Vagina (tissue), 2 donors: ENCODE measurements around the gene ECEL1. TPM values are rescaled to one million over a fixed set of nuclear protein-coding genes. Genes with fewer than 3 reads are reported as not detected.

Experiments used
- DNase-seq, 2 donors: peaks; one replicate each; pipeline ENCODE4 v3.0.0-alpha.2; 2017; ENCODE audit errors: extremely low spot score in 2 of 2
- H3K27ac ChIP-seq: fragments of 200-600 bp; sonication (generic); one replicate; pipeline ENCODE4 v1.5.1; 2019
- H3K27me3 ChIP-seq: fragments of 200-600 bp; sonication (generic); one replicate; pipeline ENCODE4 v1.5.1; 2019
- H3K36me3 ChIP-seq, 2 donors: fragments of 200-600 bp; sonication (generic); one replicate each; pipeline ENCODE4 v1.5.1; 2017 to 2019
- H3K4me1 ChIP-seq: fragments of 200-600 bp; sonication (generic); one replicate; pipeline ENCODE4 v1.5.1; 2019
- H3K4me3 ChIP-seq, 2 donors: fragments of 200-600 bp; sonication (generic); 1 replicate in 1 of 2; 2 replicates in 1 of 2; pipeline ENCODE4 v1.5.1; 2016 to 2019
- H3K9me3 ChIP-seq: fragments of 200-600 bp; sonication (generic); one replicate; pipeline ENCODE4 v1.5.1; 2019
- POLR2A ChIP-seq, 2 donors: fragments of 450-650 bp; IDR thresholded peaks; one replicate each; pipeline ENCODE4 v1.6.1; 2017; ENCODE audit warnings: antibody characterized with exemption in 2 of 2, mild to moderate bottlenecking in 2 of 2, moderate library complexity in 2 of 2
- POLR2AphosphoS5 ChIP-seq, 2 donors: sonication (generic); formaldehyde crosslinking; IDR thresholded peaks; one replicate each; pipeline ENCODE4 v1.9.0; 2017; ENCODE audit warnings: antibody characterized with exemption in 2 of 2, mild to moderate bottlenecking in 2 of 2, low read depth in 1 of 2; ENCODE audit not compliant: insufficient read depth in 1 of 2
- intact Hi-C: fragments of 100-400 bp; cut with DNase I; formaldehyde crosslinking; loops from one replicate; pipeline ENCODE4 v1.15.1; 2023
- total RNA-seq: library from RNA; depleted of rRNA; stranded (reverse); fragments of >200 nt; gene quantifications from one replicate; pipeline ENCODE4 v1.2.3, GENCODE V29; 2016
- TF ChIP-seq, protein P1 (sequence below), 3 experiments: fragments of 450-650 bp in 2 of 3; fragments of 200-600 bp in 1 of 3; sonication (generic) in 1 of 3; IDR thresholded peaks; one replicate each; pipeline ENCODE4 v1.5.1; 2017 to 2019; ENCODE audit warnings: antibody characterized with exemption in 3 of 3, mild to moderate bottlenecking in 2 of 3, moderate library complexity in 2 of 3

Gene ECEL1
- total RNA-seq, 1 donor from 2014 or later, result not detected

DNA sequence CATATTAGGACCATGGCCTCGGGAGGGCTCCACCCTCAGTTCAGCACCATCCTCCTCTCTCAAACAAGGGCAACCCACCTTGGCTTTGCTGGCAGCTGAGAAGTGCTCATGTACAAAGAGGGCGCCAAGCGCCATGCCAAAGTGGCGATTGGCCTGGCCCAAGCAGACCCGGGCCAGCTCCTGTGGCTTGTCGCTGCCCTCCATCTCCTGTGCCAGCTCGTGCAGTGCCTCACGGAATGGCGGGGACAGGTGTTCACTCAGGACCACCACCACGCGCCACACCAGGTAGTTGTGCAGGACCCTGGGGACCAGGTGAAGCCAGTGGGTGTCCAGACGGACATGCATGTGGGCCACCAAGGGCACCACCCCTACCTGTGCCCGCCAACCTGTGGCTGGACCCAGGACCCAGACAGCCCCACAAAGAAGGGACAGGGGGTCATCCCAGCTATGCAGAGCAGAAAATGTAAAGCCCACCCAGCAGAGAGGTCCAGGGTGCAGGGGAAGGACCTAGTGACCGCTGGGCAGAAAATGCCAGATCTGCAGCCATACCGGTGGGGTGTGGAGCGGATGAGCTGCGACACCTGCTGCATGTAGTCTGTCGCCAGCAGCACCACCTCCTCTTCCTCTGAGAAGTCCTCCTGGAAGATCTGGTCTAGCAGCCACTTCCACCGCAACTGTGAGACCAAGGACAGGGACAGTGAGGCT lies 3.6 kb downstream of the ECEL1 start:
- H3K9me3 ChIP-seq, result no peaks in the 10 kb centered on the region
- no peak for DNase-seq
- no peak for TF ChIP-seq POLR2AphosphoS5 (IDR thresholded peaks at IDR 0.05; ENCODE audit: insufficient read depth in 1 of 2, low read depth in 1 of 2)
- TF ChIP-seq, protein P1, sequence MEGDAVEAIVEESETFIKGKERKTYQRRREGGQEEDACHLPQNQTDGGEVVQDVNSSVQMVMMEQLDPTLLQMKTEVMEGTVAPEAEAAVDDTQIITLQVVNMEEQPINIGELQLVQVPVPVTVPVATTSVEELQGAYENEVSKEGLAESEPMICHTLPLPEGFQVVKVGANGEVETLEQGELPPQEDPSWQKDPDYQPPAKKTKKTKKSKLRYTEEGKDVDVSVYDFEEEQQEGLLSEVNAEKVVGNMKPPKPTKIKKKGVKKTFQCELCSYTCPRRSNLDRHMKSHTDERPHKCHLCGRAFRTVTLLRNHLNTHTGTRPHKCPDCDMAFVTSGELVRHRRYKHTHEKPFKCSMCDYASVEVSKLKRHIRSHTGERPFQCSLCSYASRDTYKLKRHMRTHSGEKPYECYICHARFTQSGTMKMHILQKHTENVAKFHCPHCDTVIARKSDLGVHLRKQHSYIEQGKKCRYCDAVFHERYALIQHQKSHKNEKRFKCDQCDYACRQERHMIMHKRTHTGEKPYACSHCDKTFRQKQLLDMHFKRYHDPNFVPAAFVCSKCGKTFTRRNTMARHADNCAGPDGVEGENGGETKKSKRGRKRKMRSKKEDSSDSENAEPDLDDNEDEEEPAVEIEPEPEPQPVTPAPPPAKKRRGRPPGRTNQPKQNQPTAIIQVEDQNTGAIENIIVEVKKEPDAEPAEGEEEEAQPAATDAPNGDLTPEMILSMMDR (IDR thresholded peaks at IDR 0.05), result no peak
- no peak for TF ChIP-seq POLR2A (IDR thresholded peaks at IDR 0.05)
- no peak overlapping the region for H3K4me3 ChIP-seq
- H3K36me3 ChIP-seq, result no peaks in the 10 kb centered on the region
- peaks cover 21% of the 10 kb centered on the region for H3K27me3 ChIP-seq
- peaks cover 10% of the 10 kb centered on the region for H3K4me1 ChIP-seq
- intact Hi-C loops, result no loop called here
- H3K27ac ChIP-seq, result no peak overlapping the region

DNA sequence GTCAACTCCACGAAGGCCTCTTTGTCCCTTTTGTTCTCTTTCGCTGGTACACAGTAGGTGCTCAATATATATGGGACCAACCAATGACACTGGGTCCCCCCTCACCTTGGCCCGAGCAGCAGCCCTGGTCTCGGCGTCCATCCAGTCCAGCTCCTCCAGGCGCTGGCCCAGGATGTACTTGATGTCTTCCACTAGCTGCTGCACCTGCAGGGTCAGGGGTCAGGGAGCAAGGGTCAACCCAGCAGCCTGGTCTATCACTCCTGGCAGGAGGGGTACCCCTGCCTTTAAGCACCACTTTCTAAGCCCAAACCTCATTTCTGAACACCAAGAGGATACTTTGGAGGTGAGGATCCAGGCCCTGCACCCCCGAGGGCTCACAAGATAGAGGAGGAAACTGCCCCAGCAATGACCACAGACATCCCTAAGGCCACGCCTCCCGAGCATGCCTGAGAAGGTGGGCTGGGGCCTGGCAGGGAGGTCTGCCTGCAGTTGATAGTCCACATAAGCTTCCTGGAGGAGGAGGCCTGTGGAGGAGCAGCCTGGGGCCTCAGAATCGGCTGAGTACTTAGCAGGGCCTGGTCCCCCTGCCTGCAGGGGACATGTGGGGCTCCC lies 4.2 kb downstream of the ECEL1 start:
- no peak overlapping the region for H3K27ac ChIP-seq
- DNase-seq, result no peak
- intact Hi-C loops, result no loop called here
- no peak overlapping the region for H3K4me3 ChIP-seq
- TF ChIP-seq, protein P1 (IDR thresholded peaks at IDR 0.05), result no peak
- TF ChIP-seq POLR2A (IDR thresholded peaks at IDR 0.05) (no peak), POLR2AphosphoS5 (IDR thresholded peaks at IDR 0.05; ENCODE audit: insufficient read depth in 1 of 2, low read depth in 1 of 2) (no peak)
- H3K27me3 ChIP-seq, result peaks cover 21% of the 10 kb centered on the region
- peaks cover 10% of the 10 kb centered on the region for H3K4me1 ChIP-seq
- no peaks in the 10 kb centered on the region for H3K9me3 ChIP-seq
- H3K36me3 ChIP-seq, result no peaks in the 10 kb centered on the region

DNA sequence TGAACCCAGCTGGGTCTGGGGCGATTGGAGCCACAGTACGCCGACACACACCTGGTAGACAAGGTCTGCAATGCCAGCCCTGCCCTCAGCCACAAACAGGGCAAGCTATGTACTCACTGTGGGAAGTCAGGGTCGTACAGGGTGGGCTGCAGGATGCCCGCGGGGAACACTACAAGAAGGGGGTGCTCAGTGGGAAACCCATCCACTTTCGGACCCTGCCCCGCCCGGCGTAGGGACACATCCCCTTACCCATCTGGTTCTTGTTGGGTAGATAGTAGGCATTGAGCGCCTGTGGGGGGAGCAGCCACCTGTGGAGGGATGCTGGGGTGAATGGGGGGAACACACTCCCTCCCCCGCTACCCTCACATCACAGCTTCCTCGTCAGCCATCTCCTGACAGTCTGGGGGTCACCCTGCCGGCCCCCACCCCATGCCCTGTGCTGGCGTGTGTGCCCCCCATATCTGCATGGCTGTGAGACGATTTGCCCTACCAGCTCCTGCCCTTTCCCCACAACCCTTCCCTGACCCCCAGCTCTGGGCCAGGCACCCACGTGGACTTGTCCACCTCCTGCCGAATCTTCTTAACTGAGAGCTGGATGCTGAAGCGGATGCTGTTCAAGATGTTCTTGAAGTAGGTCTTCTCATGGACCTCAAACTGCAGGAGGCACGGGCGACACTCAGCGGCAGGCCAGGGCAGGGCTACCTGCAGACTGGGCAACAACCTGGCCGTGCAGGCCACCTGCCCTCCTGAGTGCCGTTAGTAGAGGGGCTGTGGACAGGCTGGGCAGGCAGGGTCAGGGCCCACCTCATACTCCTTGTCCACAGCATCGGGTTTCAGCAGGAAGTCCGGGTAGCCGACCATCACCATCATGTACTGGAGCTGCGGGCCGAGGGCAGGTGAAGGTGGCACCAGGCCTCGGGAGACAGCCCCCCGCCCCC lies 5.1 kb downstream of the ECEL1 start:
- intact Hi-C loops, result no loop called here
- DNase-seq, result no peak
- H3K27me3 ChIP-seq, result peaks cover 21% of the 10 kb centered on the region
- no peak for TF ChIP-seq POLR2A (IDR thresholded peaks at IDR 0.05)
- TF ChIP-seq, protein P1 (IDR thresholded peaks at IDR 0.05), result no peak
- no peak for TF ChIP-seq POLR2AphosphoS5 (IDR thresholded peaks at IDR 0.05; ENCODE audit: insufficient read depth in 1 of 2, low read depth in 1 of 2)
- no peak overlapping the region for H3K4me3 ChIP-seq
- H3K9me3 ChIP-seq, result no peaks in the 10 kb centered on the region
- no peak overlapping the region for H3K27ac ChIP-seq
- H3K4me1 ChIP-seq, result peaks cover 10% of the 10 kb centered on the region
- H3K36me3 ChIP-seq, result no peaks in the 10 kb centered on the region

DNA sequence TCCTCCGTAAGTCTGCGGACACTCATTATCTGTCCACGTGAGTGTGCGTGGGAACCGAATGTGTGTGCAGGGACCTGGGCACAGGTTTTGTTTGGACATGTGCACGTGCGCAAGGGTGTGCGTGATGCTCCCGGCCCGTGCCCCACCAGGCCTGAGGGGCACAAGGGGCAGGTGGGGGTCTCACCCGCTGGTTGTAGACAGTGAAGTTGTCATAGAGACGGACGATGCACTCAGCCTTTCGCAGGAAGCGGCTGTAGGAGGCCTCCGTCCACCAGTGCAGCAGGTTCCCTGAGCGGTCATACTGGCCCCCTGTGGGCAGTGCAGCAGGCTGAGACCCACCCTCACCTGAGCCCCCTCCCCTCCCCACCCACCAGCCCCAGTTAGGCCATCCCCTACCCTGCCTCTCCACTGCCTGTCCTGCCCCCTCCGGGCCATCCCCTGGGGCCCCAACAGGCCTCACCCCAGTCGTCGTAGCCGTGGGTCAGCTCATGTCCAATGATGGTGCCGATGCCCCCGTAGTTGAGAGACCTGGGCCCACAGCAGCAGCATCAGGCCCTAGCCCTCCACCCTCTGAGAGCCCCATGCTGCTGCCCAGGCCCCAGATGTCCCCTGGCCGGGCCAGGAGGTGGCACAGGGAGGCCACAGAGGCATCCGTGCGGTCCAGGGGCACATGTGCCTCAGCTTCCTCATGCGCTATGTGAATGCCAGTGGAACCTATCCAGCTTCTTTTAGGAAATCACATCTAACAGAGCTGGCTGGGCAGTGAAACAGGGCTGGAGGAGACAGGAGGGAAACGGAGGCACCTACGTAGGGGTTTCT lies 6.1 kb downstream of the ECEL1 start:
- Histone ChIP-seq H3K4me1 (peaks cover 1% of the 10 kb centered on the region), H3K4me3 (no peak overlapping the region), H3K36me3 (no peaks in the 10 kb centered on the region), H3K27me3 (peaks cover 14% of the 10 kb centered on the region), H3K27ac (no peak overlapping the region), H3K9me3 (no peaks in the 10 kb centered on the region)
- no peak for DNase-seq
- intact Hi-C loops, result no loop called here
- TF ChIP-seq POLR2AphosphoS5 (IDR thresholded peaks at IDR 0.05; ENCODE audit: insufficient read depth in 1 of 2, low read depth in 1 of 2), result no peak
- no peak for TF ChIP-seq POLR2A (IDR thresholded peaks at IDR 0.05)
